Measurements from ENCODE around the gene BEND3.
"Not testable (repeated sequence)": the region's sequence is repeated elsewhere in the genome, so short reads cannot be mapped to it uniquely, and the experiment has no call there.

- TF ChIP-seq POLR2A, EP300 (IDR thresholded peaks at IDR 0.05): not testable (repeated sequence)
- TF ChIP-seq, protein P1, sequence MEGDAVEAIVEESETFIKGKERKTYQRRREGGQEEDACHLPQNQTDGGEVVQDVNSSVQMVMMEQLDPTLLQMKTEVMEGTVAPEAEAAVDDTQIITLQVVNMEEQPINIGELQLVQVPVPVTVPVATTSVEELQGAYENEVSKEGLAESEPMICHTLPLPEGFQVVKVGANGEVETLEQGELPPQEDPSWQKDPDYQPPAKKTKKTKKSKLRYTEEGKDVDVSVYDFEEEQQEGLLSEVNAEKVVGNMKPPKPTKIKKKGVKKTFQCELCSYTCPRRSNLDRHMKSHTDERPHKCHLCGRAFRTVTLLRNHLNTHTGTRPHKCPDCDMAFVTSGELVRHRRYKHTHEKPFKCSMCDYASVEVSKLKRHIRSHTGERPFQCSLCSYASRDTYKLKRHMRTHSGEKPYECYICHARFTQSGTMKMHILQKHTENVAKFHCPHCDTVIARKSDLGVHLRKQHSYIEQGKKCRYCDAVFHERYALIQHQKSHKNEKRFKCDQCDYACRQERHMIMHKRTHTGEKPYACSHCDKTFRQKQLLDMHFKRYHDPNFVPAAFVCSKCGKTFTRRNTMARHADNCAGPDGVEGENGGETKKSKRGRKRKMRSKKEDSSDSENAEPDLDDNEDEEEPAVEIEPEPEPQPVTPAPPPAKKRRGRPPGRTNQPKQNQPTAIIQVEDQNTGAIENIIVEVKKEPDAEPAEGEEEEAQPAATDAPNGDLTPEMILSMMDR (IDR thresholded peaks at IDR 0.05): not testable (repeated sequence)
Observed at GRCh38 chr6:107019628-107020027, 95.7 kb downstream of the BEND3 start.

All from suprapubic skin (tissue), 3 donors.